H1 (cell line): ENCODE data around the gene MOB2.

Experiments used
- BACH1 ChIP-seq: IDR thresholded peaks from 2 replicates; pipeline ENCODE4 v1.6.1; 2012; ENCODE audit warnings: low read length, improper control_type of control experiment
- CTCF ChIP-seq, 3 experiments: IDR thresholded peaks; 1 replicate in 2 of 3; 2 replicates in 1 of 3; pipeline versions ENCODE4 v1.5.1 to v1.6.1; 2011; ENCODE audit warnings: low read length in 3 of 3, mild to moderate bottlenecking in 3 of 3, inconsistent platforms in 2 of 3, low read depth in 1 of 3, moderate library complexity in 1 of 3; ENCODE audit not compliant: insufficient read depth in 1 of 3; ENCODE audit errors: control extremely low read depth in 1 of 3
- KDM1A ChIP-seq: fragments of 200-600, 300-600 bp; sonication (generic); IDR thresholded peaks from 2 replicates; pipeline ENCODE4 v1.7.1; 2016; ENCODE audit warnings: mild to moderate bottlenecking, low read length, borderline replicate concordance
- NRF1 ChIP-seq: IDR thresholded peaks from 2 replicates; pipeline ENCODE4 v1.6.1; 2011; ENCODE audit warnings: mild to moderate bottlenecking, low read depth, low read length, improper control_type of control experiment
- RFX5 ChIP-seq: IDR thresholded peaks from 2 replicates; pipeline ENCODE4 v1.6.1; 2011; ENCODE audit warnings: low read depth, low read length, improper control_type of control experiment, borderline replicate concordance
- SAP30 ChIP-seq: fragments of 300-600 bp; sonication (generic); IDR thresholded peaks from 2 replicates; pipeline ENCODE4 v1.7.1; 2012; ENCODE audit warnings: low read length, moderate library complexity, mild to moderate bottlenecking, inconsistent platforms; ENCODE audit not compliant: insufficient read depth, insufficient replicate concordance

- TF ChIP-seq NRF1 (no peak), KDM1A (no peak), SAP30 (no peak), BACH1 (no peak), CTCF (IDR thresholded peaks at IDR 0.05; ENCODE audit: control extremely low read depth in 1 of 3, insufficient read depth in 1 of 3, low read depth in 1 of 3, low read length in 3 of 3) (no peak), RFX5 (no peak)
Observed at GRCh38 chr11:1511937-1512496, 25.4 kb upstream of the MOB2 start.
